CD4-positive, CD25-positive, alpha-beta regulatory T cell (primary cell): Measurements from ENCODE around the gene EPRS1. TPM values are rescaled to one million over a fixed set of nuclear protein-coding genes. Genes with fewer than 3 reads are reported as not detected.
"Not testable (repeated sequence)": the region's sequence is repeated elsewhere in the genome, so short reads cannot be mapped to it uniquely, and the experiment has no call there.

Source experiments
- ATAC-seq, 2 donors: fragments of 150-1000 bp; cut with Tn5 transposase; one replicate each; pipeline ENCODE4 v1.10.0; 2021; ENCODE audit warnings: low read depth in 2 of 2, moderate number of reproducible peaks in 2 of 2, moderate library complexity in 1 of 2
- DNase-seq, 3 donors: peaks; one replicate each; pipeline versions ENCODE4 v3.0.0 to v3.0.0-alpha.2; 2012 to 2022; ENCODE audit warnings: mixed read lengths in 1 of 3
- H3K27ac ChIP-seq: one replicate; pipeline ENCODE4 v1.7.0; 2013; ENCODE audit warnings: mild to moderate bottlenecking, low read length; ENCODE audit not compliant: insufficient read depth, poor library complexity, severe bottlenecking
- H3K27me3 ChIP-seq: one replicate; pipeline ENCODE4 v1.7.0; 2013; ENCODE audit warnings: low read length; ENCODE audit not compliant: control insufficient read depth, insufficient read depth
- H3K36me3 ChIP-seq: one replicate; pipeline ENCODE4 v1.7.0; 2013; ENCODE audit warnings: mild to moderate bottlenecking, low read length, moderate library complexity; ENCODE audit not compliant: control insufficient read depth, insufficient read depth
- H3K4me1 ChIP-seq: 2 replicates; pipeline ENCODE4 v1.7.0; 2013; ENCODE audit warnings: mild to moderate bottlenecking, low read length; ENCODE audit not compliant: insufficient read depth, control insufficient read depth, poor library complexity, severe bottlenecking
- H3K4me3 ChIP-seq: one replicate; pipeline ENCODE4 v1.7.0; 2013; ENCODE audit warnings: low read depth, mild to moderate bottlenecking, low read length, moderate library complexity
- H3K9me3 ChIP-seq, 2 experiments: 1 replicate in 1 of 2; 2 replicates in 1 of 2; pipeline ENCODE4 v1.7.0; 2013; ENCODE audit warnings: low read length in 2 of 2, mild to moderate bottlenecking in 1 of 2, moderate library complexity in 1 of 2; ENCODE audit not compliant: control insufficient read depth in 2 of 2
- H3K27ac Mint-ChIP-seq, 3 donors: one replicate each; pipeline ENCODE4 v1.8.0; 2020 to 2022; ENCODE audit warnings: mild to moderate bottlenecking in 3 of 3, mixed read lengths in 3 of 3, moderate library complexity in 2 of 3
- H3K27me3 Mint-ChIP-seq: one replicate; pipeline ENCODE4 v1.8.0; 2022; ENCODE audit warnings: mild to moderate bottlenecking, mixed read lengths
- H3K36me3 Mint-ChIP-seq: one replicate; pipeline ENCODE4 v1.8.0; 2020; ENCODE audit warnings: mixed read lengths
- H3K4me1 Mint-ChIP-seq, 4 donors: one replicate each; pipeline ENCODE4 v1.8.0; 2020 to 2022; ENCODE audit warnings: mixed read lengths in 4 of 4, mild to moderate bottlenecking in 1 of 4
- H3K4me3 Mint-ChIP-seq, 4 donors: one replicate each; pipeline ENCODE4 v1.8.0; 2020 to 2022; ENCODE audit warnings: mild to moderate bottlenecking in 4 of 4, mixed read lengths in 4 of 4, moderate library complexity in 3 of 4
- H3K9me3 Mint-ChIP-seq, 7 donors: one replicate each; pipeline ENCODE4 v1.8.0; 2020 to 2022; ENCODE audit warnings: mixed read lengths in 7 of 7, mild to moderate bottlenecking in 3 of 7, moderate library complexity in 2 of 7
- polyA plus RNA-seq, 4 donors: library from polyadenylated mRNA; unstranded; fragments of 300-500 nt; fragmentation: Illumina TruSeq; gene quantifications; one replicate each; pipeline ENCODE4 v1.2.3, GENCODE V29; 2021
- total RNA-seq: library from RNA; stranded (reverse); gene quantifications from one replicate; pipeline ENCODE4 v1.2.3, GENCODE V29; 2022

EPRS1 gene
- total RNA-seq (45.0 TPM), polyA plus RNA-seq (10 to 100 TPM; 39.9 to 51.1 (median 43.0) TPM)

- no peaks in the 10 kb centered on the region for H3K36me3 Mint-ChIP-seq
- H3K4me3 Mint-ChIP-seq: peak within 1 kb of the TSS; percentile 93 to 94 (median 94)
- H3K27ac Mint-ChIP-seq: peak within 1 kb of the TSS; percentile 95 to 97 (median 97)
- H3K27me3 ChIP-seq: no peaks in the 10 kb centered on the region
- no peaks in the 10 kb centered on the region for H3K9me3 Mint-ChIP-seq
- peaks cover 19% of the 10 kb centered on the region for H3K4me1 ChIP-seq
- H3K27ac ChIP-seq: peak within 1 kb of the TSS; percentile 87
- H3K4me3 ChIP-seq: peak within 1 kb of the TSS; percentile 98
- DNase-seq (peak; percentile 91 to 99 (median 96)), ATAC-seq (peak; percentile 98 to 100)
- no peaks in the 10 kb centered on the region for H3K27me3 Mint-ChIP-seq
- H3K9me3 ChIP-seq: no peaks in the 10 kb centered on the region
- no peaks in the 10 kb centered on the region for H3K36me3 ChIP-seq
- H3K4me1 Mint-ChIP-seq: peaks cover 6 to 49% (median 33%) of the 10 kb centered on the region in 4 donors
These were observed at the start of gene EPRS1 for GRCh38 chr1:220046052-220046930. TSS of gene EPRS1 (minus strand) at chr1:220046505. CDS start at chr1:220046388, 117 bp downstream.

GRCh38 chr1:220094016-220094911 is 48.0 kb upstream of the EPRS1 start, which contains the start of gene IARS2:
TSS of gene IARS2 (plus strand) at chr1:220094132. CDS start at chr1:220094217, 85 bp downstream.
- no peaks in the 10 kb centered on the region for H3K27me3 ChIP-seq
- peak within 1 kb of the TSS; percentile 90 for H3K4me3 ChIP-seq
- H3K4me1 ChIP-seq: peaks cover 23% of the 10 kb centered on the region
- H3K27me3 Mint-ChIP-seq: peaks cover 4% of the 10 kb centered on the region
- H3K4me1 Mint-ChIP-seq: peaks cover 28 to 42% (median 35%) of the 10 kb centered on the region in 4 donors
- H3K27ac Mint-ChIP-seq: peak within 1 kb of the TSS in 2 of 3 donors; percentile 64 to 76
- peak within 1 kb of the TSS; percentile 80 for H3K27ac ChIP-seq
- peaks cover 18% of the 10 kb centered on the region for H3K36me3 ChIP-seq
- peak; percentile 82 to 85 for ATAC-seq
- peak; percentile 89 to 92 (median 89) for DNase-seq
- H3K36me3 Mint-ChIP-seq: peaks cover 12% of the 10 kb centered on the region
- no peaks in the 10 kb centered on the region for H3K9me3 ChIP-seq
- peak within 1 kb of the TSS; percentile 78 to 92 (median 84) for H3K4me3 Mint-ChIP-seq
- H3K9me3 Mint-ChIP-seq: peaks cover 0 to 2% (median 0%) of the 10 kb centered on the region in 7 donors

- no peaks in the 10 kb centered on the region for H3K9me3 ChIP-seq
- peaks cover 4% of the 10 kb centered on the region for H3K27me3 Mint-ChIP-seq
- H3K4me1 Mint-ChIP-seq: peaks cover 28 to 45% (median 37%) of the 10 kb centered on the region in 4 donors
- H3K27ac Mint-ChIP-seq: peak overlapping the region in 2 of 3 donors; percentile 36 to 64
- H3K4me3 ChIP-seq: peak overlapping the region; percentile 81
- no peak overlapping the region for H3K27ac ChIP-seq
- ATAC-seq (no peak), DNase-seq (no peak)
- H3K36me3 ChIP-seq: peaks cover 16% of the 10 kb centered on the region
- H3K4me3 Mint-ChIP-seq: peak overlapping the region; percentile 50 to 87 (median 73)
- H3K36me3 Mint-ChIP-seq: peaks cover 11% of the 10 kb centered on the region
- peaks cover 27% of the 10 kb centered on the region for H3K4me1 ChIP-seq
- peaks cover 0 to 2% (median 0%) of the 10 kb centered on the region in 7 donors for H3K9me3 Mint-ChIP-seq
- no peaks in the 10 kb centered on the region for H3K27me3 ChIP-seq
These were observed 47.2 kb upstream of the EPRS1 start for GRCh38 chr1:220093361-220094015.

- ATAC-seq: no peak
- no peak overlapping the region for H3K27ac ChIP-seq
- H3K27ac Mint-ChIP-seq: peak overlapping the region in 1 of 3 donors; percentile 64
- H3K27me3 Mint-ChIP-seq: peaks cover 4% of the 10 kb centered on the region
- H3K4me3 Mint-ChIP-seq: peak overlapping the region; percentile 41 to 87 (median 56)
- peaks cover 10% of the 10 kb centered on the region for H3K36me3 ChIP-seq
- no peak for DNase-seq
- peaks cover 7% of the 10 kb centered on the region for H3K36me3 Mint-ChIP-seq
- peaks cover 24 to 42% (median 33%) of the 10 kb centered on the region in 4 donors for H3K4me1 Mint-ChIP-seq
- no peaks in the 10 kb centered on the region for H3K9me3 ChIP-seq
- H3K4me1 ChIP-seq: peaks cover 27% of the 10 kb centered on the region
- no peaks in the 10 kb centered on the region for H3K27me3 ChIP-seq
- no peak overlapping the region for H3K4me3 ChIP-seq
- peaks cover 0 to 2% (median 0%) of the 10 kb centered on the region in 7 donors for H3K9me3 Mint-ChIP-seq
These were observed 46.4 kb upstream of the EPRS1 start for GRCh38 chr1:220092694-220093093.

- H3K4me3 ChIP-seq: peak within 1 kb of the TSS; percentile 100
- DNase-seq (peak; percentile 97 to 98 (median 98)), ATAC-seq (peak; percentile 73 to 77)
- Mint-ChIP-seq H3K27me3 (peaks cover 4% of the 10 kb centered on the region), H3K4me3 (peak within 1 kb of the TSS; percentile 90 to 98 (median 94)), H3K27ac (peak within 1 kb of the TSS; percentile 87 to 96 (median 95)), H3K9me3 (peaks cover 0 to 2% (median 0%) of the 10 kb centered on the region in 7 donors), H3K4me1 (peaks cover 16 to 32% (median 22%) of the 10 kb centered on the region in 4 donors), H3K36me3 (peaks cover 2% of the 10 kb centered on the region)
- peaks cover 17% of the 10 kb centered on the region for H3K4me1 ChIP-seq
- H3K9me3 ChIP-seq: no peaks in the 10 kb centered on the region
- H3K27me3 ChIP-seq: no peaks in the 10 kb centered on the region
- H3K27ac ChIP-seq: peak within 1 kb of the TSS; percentile 79
- no peaks in the 10 kb centered on the region for H3K36me3 ChIP-seq
These were observed 43.6 kb upstream of the EPRS1 start, which contains the start of gene BPNT1 for GRCh38 chr1:220089650-220090556. TSS of gene BPNT1 (minus strand) at chr1:220089788. CDS start at chr1:220079846, 9,942 bp downstream.

- not testable (repeated sequence) for H3K27ac Mint-ChIP-seq, H3K27me3 ChIP-seq, H3K9me3 Mint-ChIP-seq, H3K4me3 ChIP-seq, H3K9me3 ChIP-seq, ATAC-seq, H3K36me3 ChIP-seq, DNase-seq, H3K27me3 Mint-ChIP-seq, H3K4me3 Mint-ChIP-seq, H3K36me3 Mint-ChIP-seq, H3K27ac ChIP-seq
- H3K4me1 Mint-ChIP-seq: peaks cover 14 to 28% (median 17%) of the 10 kb centered on the region in 4 donors
- peaks cover 11% of the 10 kb centered on the region for H3K4me1 ChIP-seq
These were observed 40.0 kb upstream of the EPRS1 start for GRCh38 chr1:220086261-220086686.
